WI38 (cell line): Measurements from ENCODE around the gene OR6B3.

ENCODE experiments used
- H3K4me3 ChIP-seq: 2 replicates; pipeline ENCODE4 v1.5.1; 2011; ENCODE audit warnings: low read depth, mild to moderate bottlenecking, control low read depth, low read length
- CTCF ChIP-seq: IDR thresholded peaks from 2 replicates; pipeline ENCODE4 v1.5.1; 2012; ENCODE audit warnings: low read depth, mild to moderate bottlenecking, control low read depth, low read length

Gene OR6B3

GRCh38 chr2:240060977-240061591 lies 7.8 kb upstream of the OR6B3 start:
- no peak overlapping the region for H3K4me3 ChIP-seq
- peak; percentile 32; the same call in 1 of the 2 replicates for TF ChIP-seq CTCF

- no peak for TF ChIP-seq CTCF
- H3K4me3 ChIP-seq: no peak overlapping the region
Observed at GRCh38 chr2:240056678-240057077, 3.4 kb upstream of the OR6B3 start.

GRCh38 chr2:240055177-240055917 lies 2.0 kb upstream of the OR6B3 start:
- TF ChIP-seq CTCF: no peak
- H3K4me3 ChIP-seq: no peak overlapping the region

GRCh38 chr2:240052524-240052923 lies 797 bp downstream of the OR6B3 start:
- TF ChIP-seq CTCF: no peak
- no peak overlapping the region for H3K4me3 ChIP-seq

GRCh38 chr2:240051697-240052096 lies 1.6 kb downstream of the OR6B3 start:
- H3K4me3 ChIP-seq: no peak overlapping the region
- TF ChIP-seq CTCF: no peak

- H3K4me3 ChIP-seq: no peak overlapping the region
- TF ChIP-seq CTCF: no peak
Observed at GRCh38 chr2:240050278-240050677, 3.0 kb downstream of the OR6B3 start.

- no peak overlapping the region for H3K4me3 ChIP-seq
- TF ChIP-seq CTCF: no peak
Observed at GRCh38 chr2:240048237-240048636, 5.1 kb downstream of the OR6B3 start.
